ENCODE measurements around the gene GHRHR. TPM values are rescaled to one million over a fixed set of nuclear protein-coding genes. Genes with fewer than 3 reads are reported as not detected.

GHRHR gene
- total and polyA plus RNA-seq, 10 of the 15 experiments (the other 5 are each of a cell fraction or from before 2014, with no cell fraction given) = not detected

GRCh38 chr7:31003721-31004120 lies 40.0 kb downstream of the GHRHR start:
- WGBS (ENCODE audit: insufficient coverage, insufficient replicate concordance, low lambda C conversion rate, missing lambda C conversion rate) = 31% methylated on average over 6 of the region's 6 CpGs
- Histone ChIP-seq H3K4me2 (ENCODE audit: control insufficient read depth, insufficient read depth) (no peak overlapping the region), H3K27me3 (replicated peaks in 1 of 2; ENCODE audit: control insufficient read depth in 2 of 2, insufficient read depth in 2 of 2, low read length in 1 of 2) (peaks cover 0 to 3% of the 10 kb centered on the region in 2 experiments; a peak in 1 of 4 replicates), H3K79me2 (ENCODE audit: control insufficient read depth, insufficient read depth, low read length) (no peaks in the 10 kb centered on the region), H3K36me3 (ENCODE audit: control insufficient read depth in 2 of 2, insufficient read depth in 2 of 2, low read length in 1 of 2) (no peaks in the 10 kb centered on the region), H3K9me3 (replicated peaks; ENCODE audit: control insufficient read depth, insufficient read depth, low read length) (no peaks in the 10 kb centered on the region), H4K20me1 (ENCODE audit: control insufficient read depth, insufficient read depth) (no peaks in the 10 kb centered on the region), H3K4me1 (ENCODE audit: control insufficient read depth, insufficient read depth, low read length) (no peaks in the 10 kb centered on the region), H3K4me3 (no peak overlapping the region), H2AFZ (ENCODE audit: control insufficient read depth, low read depth, low read length) (no peak overlapping the region), H3K9ac (ENCODE audit: control insufficient read depth, insufficient read depth, low read length) (no peak overlapping the region), H3K27ac (ENCODE audit: control insufficient read depth, insufficient read depth) (no peak overlapping the region)
- no peak for TF ChIP-seq JUNB (IDR thresholded peaks at IDR 0.05)
- TF ChIP-seq SUZ12 (IDR thresholded peaks at IDR 0.05; ENCODE audit: unreplicated experiment) = no peak
- TF ChIP-seq ZNF274 (IDR thresholded peaks at IDR 0.05; ENCODE audit: insufficient read depth, insufficient read length) = no peak
- TF ChIP-seq, protein P1, sequence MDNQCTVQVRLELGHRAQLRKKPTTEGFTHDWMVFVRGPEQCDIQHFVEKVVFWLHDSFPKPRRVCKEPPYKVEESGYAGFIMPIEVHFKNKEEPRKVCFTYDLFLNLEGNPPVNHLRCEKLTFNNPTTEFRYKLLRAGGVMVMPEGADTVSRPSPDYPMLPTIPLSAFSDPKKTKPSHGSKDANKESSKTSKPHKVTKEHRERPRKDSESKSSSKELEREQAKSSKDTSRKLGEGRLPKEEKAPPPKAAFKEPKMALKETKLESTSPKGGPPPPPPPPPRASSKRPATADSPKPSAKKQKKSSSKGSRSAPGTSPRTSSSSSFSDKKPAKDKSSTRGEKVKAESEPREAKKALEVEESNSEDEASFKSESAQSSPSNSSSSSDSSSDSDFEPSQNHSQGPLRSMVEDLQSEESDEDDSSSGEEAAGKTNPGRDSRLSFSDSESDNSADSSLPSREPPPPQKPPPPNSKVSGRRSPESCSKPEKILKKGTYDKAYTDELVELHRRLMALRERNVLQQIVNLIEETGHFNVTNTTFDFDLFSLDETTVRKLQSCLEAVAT (IDR thresholded peaks at IDR 0.05) = no peak
- TF ChIP-seq PAX8 (IDR thresholded peaks at IDR 0.05) = no peak
- TF ChIP-seq NBN (IDR thresholded peaks at IDR 0.05) = no peak
- TF ChIP-seq ZNF622 (IDR thresholded peaks at IDR 0.05) = no peak
- TF ChIP-seq FOXM1 (IDR thresholded peaks at IDR 0.05; ENCODE audit: low read depth, low read length) = no peak
- no peak for TF ChIP-seq TAF1 (IDR thresholded peaks at IDR 0.05; ENCODE audit: borderline replicate concordance, low read depth, low read length)
- TF ChIP-seq, protein P2, sequence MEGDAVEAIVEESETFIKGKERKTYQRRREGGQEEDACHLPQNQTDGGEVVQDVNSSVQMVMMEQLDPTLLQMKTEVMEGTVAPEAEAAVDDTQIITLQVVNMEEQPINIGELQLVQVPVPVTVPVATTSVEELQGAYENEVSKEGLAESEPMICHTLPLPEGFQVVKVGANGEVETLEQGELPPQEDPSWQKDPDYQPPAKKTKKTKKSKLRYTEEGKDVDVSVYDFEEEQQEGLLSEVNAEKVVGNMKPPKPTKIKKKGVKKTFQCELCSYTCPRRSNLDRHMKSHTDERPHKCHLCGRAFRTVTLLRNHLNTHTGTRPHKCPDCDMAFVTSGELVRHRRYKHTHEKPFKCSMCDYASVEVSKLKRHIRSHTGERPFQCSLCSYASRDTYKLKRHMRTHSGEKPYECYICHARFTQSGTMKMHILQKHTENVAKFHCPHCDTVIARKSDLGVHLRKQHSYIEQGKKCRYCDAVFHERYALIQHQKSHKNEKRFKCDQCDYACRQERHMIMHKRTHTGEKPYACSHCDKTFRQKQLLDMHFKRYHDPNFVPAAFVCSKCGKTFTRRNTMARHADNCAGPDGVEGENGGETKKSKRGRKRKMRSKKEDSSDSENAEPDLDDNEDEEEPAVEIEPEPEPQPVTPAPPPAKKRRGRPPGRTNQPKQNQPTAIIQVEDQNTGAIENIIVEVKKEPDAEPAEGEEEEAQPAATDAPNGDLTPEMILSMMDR (IDR thresholded peaks at IDR 0.05 in 2 of 3, conservative IDR thresholded peaks at IDR 0.05 in 1 of 3; ENCODE audit: control insufficient read depth in 2 of 3, extremely low read depth in 1 of 3, insufficient read depth in 1 of 3, low read depth in 3 of 3, low read length in 3 of 3) = no peak
- BruUV-seq (replicated peaks) = no TSS peak
- ATAC-seq = no peak
- ChIA-PET CTCF (interaction anchor here (0.9 to 1.1 kb wide), 2 partner anchors 18 to 20 kb away, joined by 3 to 4 read pairs; no protein-coding TSS in a partner anchor), POLR2A (no interaction called here), RAD21 (ENCODE audit: unreplicated experiment) (no interaction called here), SMC1A (ENCODE audit: uncharacterized antibody, unreplicated experiment) (no interaction called here)
- in situ Hi-C loops (cut with MboI) (no loop called here), intact Hi-C loops (cut with micrococcal nuclease; ENCODE audit: unreplicated experiment) (no loop called here)
- no peak for DNase-seq (ENCODE audit: low read depth, low spot score)
- FAIRE-seq = no peak

Measured in GM12878 (cell line).